ENCODE results near the gene FOXP2. TPM values are rescaled to one million over a fixed set of nuclear protein-coding genes. Genes with fewer than 3 reads are reported as not detected.

Gene FOXP2
- total RNA-seq, 2 experiments from 2014 or later, result not detected

DNA sequence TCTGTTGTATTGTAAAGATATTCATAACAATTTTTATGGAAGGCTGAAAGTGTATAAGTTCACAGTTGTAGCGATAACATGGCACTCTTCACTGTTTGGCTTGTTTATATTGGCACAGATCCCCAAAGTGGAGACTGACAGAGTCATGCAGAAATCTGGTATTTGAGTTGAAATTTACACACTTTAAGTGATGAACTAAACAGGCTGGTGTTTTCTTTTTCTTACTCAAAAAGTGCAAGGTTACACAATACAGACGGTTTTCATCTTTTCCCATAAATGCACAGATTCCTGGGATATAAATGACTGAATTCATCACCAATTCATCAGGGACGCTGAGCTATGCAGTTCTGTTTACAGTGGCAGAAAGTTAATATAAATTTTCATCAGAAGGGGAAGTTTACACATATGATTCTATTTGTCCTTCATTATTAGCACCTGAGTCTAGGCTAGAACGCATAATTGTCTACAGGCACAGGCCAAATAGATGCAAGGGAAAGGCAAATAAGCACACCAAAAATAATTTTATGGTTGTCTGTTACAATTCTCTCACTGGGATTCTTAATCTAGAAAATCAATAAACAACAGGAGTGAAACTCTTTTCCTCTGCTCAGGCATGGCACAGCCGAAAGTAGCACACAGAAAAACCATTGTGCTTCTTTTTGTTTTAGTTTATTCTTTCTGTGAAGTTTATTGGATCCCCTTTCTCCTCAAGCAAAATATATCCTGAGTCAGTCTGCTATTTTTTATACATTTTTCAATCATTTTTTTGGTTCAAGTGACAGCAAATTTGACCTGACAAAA lies 88.0 kb downstream of the FOXP2 start:
- POLR2A ChIA-PET, result interaction anchor here (0.6 kb wide), 1 partner anchor 42 kb away, joined by 3 read pairs; no protein-coding TSS in a partner anchor
- TF ChIP-seq EZH2phosphoT487 (IDR thresholded peaks at IDR 0.05; ENCODE audit: borderline replicate concordance, low read depth, low read length), result no peak
- TF ChIP-seq, protein P1, sequence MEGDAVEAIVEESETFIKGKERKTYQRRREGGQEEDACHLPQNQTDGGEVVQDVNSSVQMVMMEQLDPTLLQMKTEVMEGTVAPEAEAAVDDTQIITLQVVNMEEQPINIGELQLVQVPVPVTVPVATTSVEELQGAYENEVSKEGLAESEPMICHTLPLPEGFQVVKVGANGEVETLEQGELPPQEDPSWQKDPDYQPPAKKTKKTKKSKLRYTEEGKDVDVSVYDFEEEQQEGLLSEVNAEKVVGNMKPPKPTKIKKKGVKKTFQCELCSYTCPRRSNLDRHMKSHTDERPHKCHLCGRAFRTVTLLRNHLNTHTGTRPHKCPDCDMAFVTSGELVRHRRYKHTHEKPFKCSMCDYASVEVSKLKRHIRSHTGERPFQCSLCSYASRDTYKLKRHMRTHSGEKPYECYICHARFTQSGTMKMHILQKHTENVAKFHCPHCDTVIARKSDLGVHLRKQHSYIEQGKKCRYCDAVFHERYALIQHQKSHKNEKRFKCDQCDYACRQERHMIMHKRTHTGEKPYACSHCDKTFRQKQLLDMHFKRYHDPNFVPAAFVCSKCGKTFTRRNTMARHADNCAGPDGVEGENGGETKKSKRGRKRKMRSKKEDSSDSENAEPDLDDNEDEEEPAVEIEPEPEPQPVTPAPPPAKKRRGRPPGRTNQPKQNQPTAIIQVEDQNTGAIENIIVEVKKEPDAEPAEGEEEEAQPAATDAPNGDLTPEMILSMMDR (conservative IDR thresholded peaks at IDR 0.05; ENCODE audit: low read length), result no peak
- Histone ChIP-seq H3K79me2 (ENCODE audit: insufficient read depth, low read depth, low read length) (no peaks in the 10 kb centered on the region), H4K20me1 (ENCODE audit: insufficient read depth, low read length) (no peaks in the 10 kb centered on the region), H3K4me3 (ENCODE audit: low read depth, low read length, poor library complexity, severe bottlenecking) (no peak overlapping the region), H3K9me3 (ENCODE audit: low read length) (no peaks in the 10 kb centered on the region), H3K27ac (ENCODE audit: low read depth, low read length, poor library complexity, severe bottlenecking) (no peak overlapping the region), H3K36me3 (ENCODE audit: insufficient read depth, low read length) (no peaks in the 10 kb centered on the region), H3K9me2 (ENCODE audit: insufficient read depth, low read length) (no peaks in the 10 kb centered on the region), H2AFZ (ENCODE audit: low read length) (no peak overlapping the region), H3K4me2 (ENCODE audit: low read length) (no peak overlapping the region), H3K4me1 (ENCODE audit: insufficient read depth, low read length, poor library complexity, severe bottlenecking) (no peaks in the 10 kb centered on the region)
- DNase-seq (ENCODE audit: low spot score), result no peak
- no TSS peak for BruUV-seq (replicated peaks)
- intact Hi-C loops (cut with micrococcal nuclease; ENCODE audit: unreplicated experiment), result no loop called here
- CTCF ChIA-PET (ENCODE audit: unreplicated experiment), result no interaction called here

DNA sequence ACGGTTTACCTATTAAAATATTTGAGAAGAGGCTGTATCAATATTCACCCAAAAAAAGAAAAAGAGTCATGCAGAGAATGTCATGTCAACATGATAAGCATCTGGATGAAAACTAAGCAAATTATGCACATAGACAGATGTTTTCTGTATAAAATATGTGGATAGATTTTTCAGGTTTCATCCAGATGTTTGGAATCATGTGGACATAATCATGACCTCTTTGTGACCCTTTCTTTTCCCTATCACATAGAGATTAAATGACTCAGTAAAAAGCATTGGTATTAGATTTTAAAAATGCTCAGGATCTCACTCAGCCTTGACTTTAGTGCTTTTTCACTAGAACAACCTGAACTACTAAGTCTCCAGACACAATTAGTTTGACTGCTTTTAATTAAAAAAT lies 90.0 kb downstream of the FOXP2 start:
- no peaks in the 10 kb centered on the region for H3K36me3 ChIP-seq (ENCODE audit: insufficient read depth, low read length)
- H2AFZ ChIP-seq (ENCODE audit: low read length), result no peak overlapping the region
- H3K9me3 ChIP-seq (ENCODE audit: low read length), result no peaks in the 10 kb centered on the region
- no peaks in the 10 kb centered on the region for H3K79me2 ChIP-seq (ENCODE audit: insufficient read depth, low read depth, low read length)
- no peak overlapping the region for H3K27ac ChIP-seq (ENCODE audit: low read depth, low read length, poor library complexity, severe bottlenecking)
- no peaks in the 10 kb centered on the region for H3K9me2 ChIP-seq (ENCODE audit: insufficient read depth, low read length)
- no peaks in the 10 kb centered on the region for H4K20me1 ChIP-seq (ENCODE audit: insufficient read depth, low read length)
- no TSS peak for BruUV-seq (replicated peaks)
- no peaks in the 10 kb centered on the region for H3K4me1 ChIP-seq (ENCODE audit: insufficient read depth, low read length, poor library complexity, severe bottlenecking)
- intact Hi-C loops (cut with micrococcal nuclease; ENCODE audit: unreplicated experiment), result no loop called here
- DNase-seq (ENCODE audit: low spot score), result no peak
- CTCF ChIA-PET (ENCODE audit: unreplicated experiment), result no interaction called here
- no peak for TF ChIP-seq EZH2phosphoT487 (IDR thresholded peaks at IDR 0.05; ENCODE audit: borderline replicate concordance, low read depth, low read length)
- TF ChIP-seq, protein P1 (conservative IDR thresholded peaks at IDR 0.05; ENCODE audit: low read length), result no peak
- POLR2A ChIA-PET, result no interaction called here
- H3K4me2 ChIP-seq (ENCODE audit: low read length), result no peak overlapping the region
- H3K4me3 ChIP-seq (ENCODE audit: low read depth, low read length, poor library complexity, severe bottlenecking), result no peak overlapping the region

DNA sequence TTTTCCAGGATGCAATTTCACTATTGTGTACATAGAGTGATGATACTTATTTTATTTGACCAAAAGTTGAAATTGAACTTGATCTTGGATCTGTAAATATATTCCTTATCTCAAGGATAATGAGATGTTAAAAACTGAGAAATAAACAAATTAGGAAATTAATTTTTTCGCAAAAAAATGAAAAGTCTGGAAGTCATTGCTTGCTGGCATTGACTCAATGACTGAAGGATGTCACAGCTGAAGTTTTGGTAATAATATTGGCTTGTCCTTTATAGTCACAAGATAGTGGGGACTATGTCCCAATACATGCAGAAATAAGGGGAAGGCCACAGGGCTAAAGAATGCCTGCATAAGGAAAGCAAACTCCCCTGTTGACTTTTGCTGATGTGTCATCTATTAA lies 92.8 kb downstream of the FOXP2 start:
- intact Hi-C loops (cut with micrococcal nuclease; ENCODE audit: unreplicated experiment), result no loop called here
- no peak for TF ChIP-seq EZH2phosphoT487 (IDR thresholded peaks at IDR 0.05; ENCODE audit: borderline replicate concordance, low read depth, low read length)
- TF ChIP-seq, protein P1 (conservative IDR thresholded peaks at IDR 0.05; ENCODE audit: low read length), result no peak
- H3K79me2 ChIP-seq (ENCODE audit: insufficient read depth, low read depth, low read length), result no peaks in the 10 kb centered on the region
- CTCF ChIA-PET (ENCODE audit: unreplicated experiment), result no interaction called here
- BruUV-seq (replicated peaks), result no TSS peak
- H3K4me2 ChIP-seq (ENCODE audit: low read length), result no peak overlapping the region
- no peak overlapping the region for H2AFZ ChIP-seq (ENCODE audit: low read length)
- DNase-seq (ENCODE audit: low spot score), result no peak
- no peaks in the 10 kb centered on the region for H4K20me1 ChIP-seq (ENCODE audit: insufficient read depth, low read length)
- H3K4me3 ChIP-seq (ENCODE audit: low read depth, low read length, poor library complexity, severe bottlenecking), result no peak overlapping the region
- no peak overlapping the region for H3K27ac ChIP-seq (ENCODE audit: low read depth, low read length, poor library complexity, severe bottlenecking)
- no peaks in the 10 kb centered on the region for H3K36me3 ChIP-seq (ENCODE audit: insufficient read depth, low read length)
- no peaks in the 10 kb centered on the region for H3K9me3 ChIP-seq (ENCODE audit: low read length)
- no peaks in the 10 kb centered on the region for H3K9me2 ChIP-seq (ENCODE audit: insufficient read depth, low read length)
- no peaks in the 10 kb centered on the region for H3K4me1 ChIP-seq (ENCODE audit: insufficient read depth, low read length, poor library complexity, severe bottlenecking)
- POLR2A ChIA-PET, result interaction anchor here (0.8 kb wide), 1 partner anchor 16 kb away, joined by 3 read pairs; no protein-coding TSS in a partner anchor

All from OCI-LY7 (cell line).